Measurements from ENCODE around the gene CD28. TPM values are rescaled to one million over a fixed set of nuclear protein-coding genes. Genes with fewer than 3 reads are reported as not detected.

Gene CD28
- 0.52 and 0.64 TPM in 2 replicates for total RNA-seq (2014; rRNA removed)
- polyA plus RNA-seq (2012), result 0.06 TPM

DNA sequence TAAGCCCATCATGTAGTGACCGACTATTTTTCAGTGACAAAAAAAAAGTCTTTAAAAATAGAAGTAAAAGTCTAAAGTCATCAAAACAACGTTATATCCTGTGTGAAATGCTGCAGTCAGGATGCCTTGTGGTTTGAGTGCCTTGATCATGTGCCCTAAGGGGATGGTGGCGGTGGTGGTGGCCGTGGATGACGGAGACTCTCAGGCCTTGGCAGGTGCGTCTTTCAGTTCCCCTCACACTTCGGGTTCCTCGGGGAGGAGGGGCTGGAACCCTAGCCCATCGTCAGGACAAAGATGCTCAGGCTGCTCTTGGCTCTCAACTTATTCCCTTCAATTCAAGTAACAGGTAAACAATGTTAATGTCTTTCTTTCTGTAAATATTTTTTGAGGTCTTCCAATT is at the start of gene CD28:
Gene CD28 (plus strand): TSS at position 237 of the 400 bp plus-strand sequence. CDS start 58 bp downstream, at position 295.
- no peak for DNase-seq (ENCODE audit: low read depth)

GRCh38 chr2:203659331-203660049 is 46.9 kb upstream of the CD28 start:
- DNase-seq (ENCODE audit: low read depth), result no peak

DNA sequence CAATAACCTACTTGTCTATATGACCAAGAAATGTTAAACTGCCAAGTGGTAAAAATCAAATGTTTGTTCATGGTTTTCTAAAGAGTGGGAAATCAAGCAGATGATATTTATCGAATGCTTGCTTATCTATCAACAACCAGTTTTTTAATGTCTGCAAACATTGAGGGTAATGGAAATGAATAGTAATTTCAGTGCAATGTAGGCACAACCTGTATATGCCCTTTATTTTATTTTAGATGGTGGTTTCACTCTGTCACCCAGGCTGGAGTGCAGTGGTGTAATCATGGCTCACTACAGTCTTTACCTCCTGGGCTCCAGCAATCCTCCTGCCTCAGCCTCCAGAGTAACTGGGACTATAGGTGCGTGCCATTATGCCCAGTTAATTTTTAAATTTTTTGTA is 46.0 kb upstream of the CD28 start:
- DNase-seq (ENCODE audit: low read depth), result no peak

- DNase-seq (ENCODE audit: low read depth), result no peak
These were observed 45.0 kb upstream of the CD28 start for GRCh38 chr2:203661279-203661908.

- DNase-seq (ENCODE audit: low read depth), result no peak
These were observed 44.0 kb upstream of the CD28 start for GRCh38 chr2:203662487-203662886.

DNA sequence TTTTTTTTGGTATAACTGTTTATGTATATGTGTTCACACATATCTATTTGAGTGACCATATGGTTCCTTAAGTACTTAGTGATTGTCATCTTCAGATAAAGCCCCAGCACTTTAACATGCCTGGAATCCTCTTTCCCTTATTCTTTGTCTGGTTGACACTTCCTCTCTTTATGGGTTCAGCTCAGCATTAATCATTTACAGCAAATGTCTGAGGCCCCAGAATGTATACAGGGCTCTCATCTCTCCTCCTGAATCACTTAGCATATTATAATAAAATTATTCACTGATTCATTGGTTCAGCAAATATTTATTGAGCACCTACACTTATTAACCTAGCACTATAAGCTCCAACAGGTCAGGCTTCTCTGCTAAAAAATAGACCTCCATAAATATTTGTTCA is 43.5 kb upstream of the CD28 start:
- no peak for DNase-seq (ENCODE audit: low read depth)

- no peak for DNase-seq (ENCODE audit: low read depth)
These were observed 42.2 kb upstream of the CD28 start for GRCh38 chr2:203664029-203664755.

DNA sequence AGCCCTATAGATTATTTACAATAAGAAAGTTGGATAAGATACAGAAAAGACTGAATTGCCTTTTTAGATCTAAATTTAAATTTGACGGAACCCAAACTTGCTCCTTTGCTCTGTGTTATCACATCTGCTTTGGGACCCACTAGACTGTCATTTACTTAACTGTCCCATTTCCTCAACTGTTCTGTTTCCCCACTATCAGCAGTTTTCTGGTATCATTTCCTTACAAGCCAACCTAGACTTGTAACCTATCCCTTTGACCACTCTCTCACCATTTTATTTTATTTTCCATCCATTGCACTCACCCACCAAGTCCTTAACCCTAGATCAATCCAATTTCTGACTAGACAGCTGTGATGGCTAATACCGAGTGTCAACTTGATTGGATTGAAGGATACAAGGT is 38.6 kb upstream of the CD28 start:
- DNase-seq (ENCODE audit: low read depth), result no peak

GRCh38 chr2:203669820-203670219 is 36.6 kb upstream of the CD28 start:
- no peak for DNase-seq (ENCODE audit: low read depth)

DNA sequence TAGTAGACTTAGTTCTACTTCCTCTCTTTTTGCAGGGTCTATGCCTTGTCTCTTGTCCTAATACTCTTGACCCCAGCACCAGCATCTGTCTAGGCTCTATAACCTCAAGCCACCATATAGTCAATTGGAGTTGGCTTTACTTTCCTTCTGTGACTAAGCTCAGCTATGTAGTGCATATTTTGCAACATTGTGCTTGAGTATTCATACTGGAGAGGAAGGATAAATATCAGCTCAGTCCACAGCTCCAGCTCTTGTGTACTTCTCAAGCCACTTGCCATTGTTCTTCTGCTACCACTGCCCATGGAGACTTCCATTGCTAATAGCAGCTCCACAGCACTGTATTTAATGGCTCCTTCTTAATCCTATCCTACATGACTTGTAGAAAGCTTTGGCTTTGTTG is 35.5 kb upstream of the CD28 start:
- no peak for DNase-seq (ENCODE audit: low read depth)

- no peak for DNase-seq (ENCODE audit: low read depth)
These were observed 34.6 kb upstream of the CD28 start for GRCh38 chr2:203671876-203672275.

DNA sequence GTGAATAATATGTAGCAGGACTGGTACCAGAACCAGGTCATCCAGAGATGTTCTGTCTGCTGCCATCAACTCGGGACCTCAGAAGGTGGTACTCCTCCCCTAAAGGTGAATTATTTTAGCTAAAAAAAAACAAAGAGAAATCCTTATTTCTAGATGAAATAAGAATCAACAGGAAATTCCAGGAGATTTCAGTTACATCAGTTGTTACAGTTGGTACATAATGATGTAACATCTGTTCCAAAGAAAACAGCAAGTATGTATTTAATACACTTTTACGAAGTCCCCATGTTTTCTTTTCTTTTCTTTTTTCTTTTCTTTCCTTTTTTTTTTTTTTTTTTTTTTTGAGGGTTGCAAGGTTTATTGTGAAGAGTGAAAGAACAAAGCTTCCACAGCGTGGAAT is 33.6 kb upstream of the CD28 start:
- DNase-seq (ENCODE audit: low read depth), result no peak

DNA sequence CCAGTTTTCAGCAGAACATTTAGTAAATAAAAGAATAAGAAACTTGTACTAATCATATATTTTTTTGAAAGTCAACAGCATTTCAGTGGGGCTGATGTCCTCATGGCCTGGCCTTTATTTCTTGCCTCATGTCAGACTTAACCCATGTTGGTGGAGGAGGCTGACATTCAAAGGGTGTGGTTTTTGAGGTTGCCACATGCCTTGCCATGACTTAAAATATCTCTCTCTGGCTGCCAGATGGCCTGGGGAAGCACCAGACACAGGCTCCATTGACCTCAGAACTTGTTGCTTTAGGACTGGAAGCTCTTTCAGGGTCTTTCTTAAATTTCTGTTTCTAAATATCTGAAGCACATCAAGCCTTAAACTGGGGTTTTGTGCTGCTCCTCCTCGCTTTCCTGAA is 32.5 kb upstream of the CD28 start:
- DNase-seq (ENCODE audit: low read depth), result peak; percentile 80

DNA sequence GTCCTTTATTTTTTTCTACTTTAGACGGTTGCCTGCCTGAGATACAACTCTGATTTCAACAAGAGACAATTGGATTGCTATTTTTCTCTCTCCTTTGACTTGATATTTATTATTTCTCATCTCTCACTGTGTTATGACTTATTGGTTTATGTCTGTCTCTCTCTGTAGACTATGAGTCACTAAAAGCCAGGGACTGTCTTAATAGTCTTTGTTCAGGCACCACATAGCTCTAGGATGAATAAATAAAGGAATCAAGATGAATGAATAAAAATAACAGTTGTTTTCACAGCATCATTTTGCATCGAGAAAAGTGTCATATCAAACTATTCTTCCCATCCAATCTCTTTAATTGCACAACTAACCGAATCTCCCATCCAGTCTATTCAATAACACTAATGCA is 31.4 kb upstream of the CD28 start:
- DNase-seq (ENCODE audit: low read depth), result peak; percentile 83

DNA sequence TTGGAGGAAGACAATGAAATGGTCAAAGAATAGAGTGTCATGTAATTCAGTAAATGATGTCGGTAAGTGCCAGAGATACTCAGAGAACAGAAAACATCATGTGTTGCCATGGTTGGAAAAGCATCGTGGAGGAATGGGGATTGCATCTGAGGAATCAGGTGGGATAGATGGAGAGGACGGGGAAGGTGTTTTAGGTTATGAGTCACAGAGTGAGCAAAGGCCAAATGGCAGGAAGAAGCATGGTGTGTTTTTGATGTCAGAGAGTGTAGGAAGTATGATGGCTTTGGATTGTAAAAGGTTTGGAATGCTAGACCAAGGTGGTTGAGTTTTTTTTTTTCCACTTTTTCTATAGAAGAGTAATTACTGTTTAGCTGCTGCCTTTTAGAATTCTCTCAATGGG is 27.5 kb upstream of the CD28 start:
- no peak for DNase-seq (ENCODE audit: low read depth)

- DNase-seq (ENCODE audit: low read depth), result no peak
These were observed 27.0 kb upstream of the CD28 start for GRCh38 chr2:203679401-203679800.

GRCh38 chr2:203681978-203682377 is 24.5 kb upstream of the CD28 start:
- peak; percentile 90 for DNase-seq (ENCODE audit: low read depth)

DNA sequence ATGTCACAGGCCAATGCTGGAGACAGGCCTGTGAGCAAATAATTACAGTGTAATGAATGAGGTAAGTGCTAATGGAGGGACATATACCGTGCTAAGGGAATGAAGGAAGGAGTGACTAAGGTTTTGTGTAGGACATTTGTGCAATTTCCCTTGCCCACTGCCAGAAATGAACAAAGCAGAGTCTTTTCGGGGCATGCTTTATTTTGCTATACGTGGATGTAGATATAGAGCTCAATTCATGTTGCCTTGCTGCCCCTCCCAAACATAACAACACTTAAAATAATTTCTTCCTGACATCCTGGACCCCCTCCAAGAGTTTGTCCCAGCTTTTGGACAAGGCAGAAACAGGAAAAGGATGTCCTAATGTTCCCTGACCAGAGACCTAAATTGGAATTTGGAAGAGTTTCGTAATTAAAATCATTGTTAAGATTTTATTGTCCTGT is 23.7 kb upstream of the CD28 start:
- peak; percentile 83 for DNase-seq (ENCODE audit: low read depth)

DNA sequence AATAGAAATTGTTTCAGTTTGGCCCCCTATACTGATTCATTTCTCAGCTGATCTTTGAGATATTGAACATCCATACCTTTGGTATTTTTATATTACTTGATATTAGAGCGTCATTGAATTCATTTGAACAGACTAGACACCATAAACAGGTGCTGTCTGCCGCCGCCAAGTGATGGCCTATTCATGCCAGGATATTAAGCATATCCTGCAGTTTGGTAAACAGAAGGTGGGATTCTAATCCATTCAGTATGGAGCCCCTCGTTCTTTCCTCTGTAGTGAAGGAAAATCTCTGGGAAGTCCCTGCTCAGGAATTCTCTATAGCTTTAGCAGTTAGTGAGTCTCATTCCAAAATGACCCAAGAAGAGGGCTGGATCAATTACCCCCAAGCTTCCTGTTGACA is 23.0 kb upstream of the CD28 start:
- no peak for DNase-seq (ENCODE audit: low read depth)

DNA sequence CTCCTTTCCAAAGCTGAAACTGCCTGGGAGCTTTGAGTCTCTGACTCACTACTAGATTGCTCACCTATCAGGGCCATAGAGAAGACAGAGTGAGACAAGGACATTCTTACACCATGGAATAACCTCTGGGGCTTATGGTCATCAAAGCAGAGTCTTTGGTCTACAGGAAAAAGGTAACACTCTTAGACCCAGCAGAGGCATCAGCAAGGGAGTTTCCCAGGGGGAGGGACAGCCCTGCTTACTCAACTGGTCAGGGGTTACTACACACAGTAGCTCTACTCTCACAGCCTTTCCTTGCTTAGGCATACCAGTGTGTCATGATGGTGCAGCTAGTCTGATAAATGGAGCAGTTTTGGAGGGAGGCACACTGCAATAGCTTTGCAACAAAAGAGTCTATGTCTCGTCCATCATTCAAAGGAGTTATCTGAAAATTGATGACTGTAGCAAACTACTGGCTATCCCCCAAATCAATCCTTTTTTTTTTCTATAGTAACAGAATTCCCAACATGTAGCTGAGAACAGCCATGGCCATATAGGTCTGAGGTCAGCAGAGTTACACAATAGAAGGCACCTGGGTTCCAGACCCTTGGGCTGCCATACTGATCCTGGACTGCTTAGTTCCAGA is 22.4 kb upstream of the CD28 start:
- peak; percentile 89 for DNase-seq (ENCODE audit: low read depth)

- DNase-seq (ENCODE audit: low read depth), result peak; percentile 94
These were observed 21.3 kb upstream of the CD28 start for GRCh38 chr2:203685081-203685621.
